Measurements from ENCODE around the gene TMEM222.
A peak's percentile ranks its signal among the peaks of the same experiment; 100 is the strongest.

The TMEM222 gene

GRCh38 chr1:27363766-27364695 is 42.1 kb downstream of the TMEM222 start:
- no peak for TF ChIP-seq CTCF (IDR thresholded peaks at IDR 0.05; ENCODE audit: control extremely low read depth, extremely low read depth, low read depth, missing control alignments)
- POLR2A ChIA-PET = no interaction called here

GRCh38 chr1:27364696-27365371 is 42.9 kb downstream of the TMEM222 start:
- CTCF ChIA-PET = interaction anchor here (1.0 to 8.2 kb wide), 12 partner anchors 8 to 320 kb away, joined by 3 to 71 read pairs (median 11); no protein-coding TSS in a partner anchor
- POLR2A ChIA-PET = no interaction called here
- no peak for DNase-seq (ENCODE audit: extremely low spot score)
- TF ChIP-seq CTCF (IDR thresholded peaks at IDR 0.05; ENCODE audit: control extremely low read depth, extremely low read depth, low read depth, missing control alignments) = no peak

More at GRCh38 chr1:27363766-27364695, 42.1 kb downstream of the TMEM222 start:
- CTCF ChIA-PET = interaction anchor here (0.9 to 3.3 kb wide), 4 partner anchors 19 to 68 kb away, joined by 4 to 17 read pairs (median 6); no protein-coding TSS in a partner anchor
- DNase-seq (ENCODE audit: extremely low spot score) = no peak

GRCh38 chr1:27365372-27366112 is 43.6 kb downstream of the TMEM222 start:
- DNase-seq (ENCODE audit: extremely low spot score) = peak; percentile 94
- POLR2A ChIA-PET = interaction anchor here (0.7 kb wide), 2 partner anchors 40 to 379 kb away, joined by 6 read pairs; no protein-coding TSS in a partner anchor
- TF ChIP-seq CTCF (IDR thresholded peaks at IDR 0.05; ENCODE audit: control extremely low read depth, extremely low read depth, low read depth, missing control alignments) = no peak
- CTCF ChIA-PET = interaction anchor here (1.0 to 8.2 kb wide), 18 partner anchors 8 to 321 kb away, joined by 3 to 71 read pairs (median 6); partner anchors contain the start of genes CD164L2, FCN3 and GPR3

- CTCF ChIA-PET = interaction anchor here (1.0 to 8.2 kb wide), 18 partner anchors 8 to 321 kb away, joined by 3 to 71 read pairs (median 6); partner anchors contain the start of genes CD164L2, FCN3 and GPR3
- TF ChIP-seq CTCF (IDR thresholded peaks at IDR 0.05; ENCODE audit: control extremely low read depth, extremely low read depth, low read depth, missing control alignments) = no peak
- POLR2A ChIA-PET = interaction anchor here (0.7 kb wide), 2 partner anchors 40 to 380 kb away, joined by 6 read pairs; no protein-coding TSS in a partner anchor
- peak; percentile 62 for DNase-seq (ENCODE audit: extremely low spot score)
Measured at GRCh38 chr1:27366113-27366410, 44.1 kb downstream of the TMEM222 start.

GRCh38 chr1:27366411-27367159 is 44.6 kb downstream of the TMEM222 start, which contains the start of gene MAP3K6:
Gene MAP3K6, minus strand, starts transcription at chr1:27366961. Its CDS starts 364 bp downstream, at chr1:27366597.
- CTCF ChIA-PET = interaction anchor here (1.0 to 8.2 kb wide), 16 partner anchors 8 to 238 kb away, joined by 3 to 71 read pairs (median 8); partner anchors contain the start of genes CD164L2, FCN3 and GPR3
- peak; percentile 63 for DNase-seq (ENCODE audit: extremely low spot score)
- POLR2A ChIA-PET = no interaction called here
- TF ChIP-seq CTCF (IDR thresholded peaks at IDR 0.05; ENCODE audit: control extremely low read depth, extremely low read depth, low read depth, missing control alignments) = peak; percentile 55

Data from GM10248 (cell line).